GM18502 (cell line): ENCODE results near the gene ZNF383.
"Not testable (repeated sequence)": the region's sequence is repeated elsewhere in the genome, so short reads cannot be mapped to it uniquely, and the experiment has no call there.

Source experiments
- ATAC-seq: cut with Tn5 transposase; IDR thresholded peaks from one replicate; pipeline ENCODE4 v1.9.1; 2021; ENCODE audit warnings: mild to moderate bottlenecking; ENCODE audit not compliant: unreplicated experiment, poor library complexity

Gene ZNF383

GRCh38 chr19:37217775-37218591 lies at the start of gene ZNF383:
ZNF383 (plus strand) TSS chr19:37218214; CDS start chr19:37230454, 12,240 bp downstream.
- peak; percentile 92 for ATAC-seq

GRCh38 chr19:37172368-37173366 lies 45.3 kb upstream of the ZNF383 start, which contains the start of gene ZNF585A:
ZNF585A (minus strand) TSS chr19:37172695; CDS start chr19:37169910, 2,785 bp downstream.
- peak; percentile 97 for ATAC-seq

- not testable (repeated sequence) for ATAC-seq
These were observed 31.9 kb upstream of the ZNF383 start for GRCh38 chr19:37186071-37186470.

- not testable (repeated sequence) for ATAC-seq
These were observed 22.8 kb upstream of the ZNF383 start for GRCh38 chr19:37195248-37195647.

GRCh38 chr19:37197115-37197514 lies 20.9 kb upstream of the ZNF383 start:
- ATAC-seq = not testable (repeated sequence)

- ATAC-seq = no peak
These were observed 20.2 kb upstream of the ZNF383 start for GRCh38 chr19:37197768-37198167.

- peak; percentile 4 for ATAC-seq
These were observed 587 bp upstream of the ZNF383 start for GRCh38 chr19:37217480-37217774.

- ATAC-seq = no peak
These were observed 550 bp downstream of the ZNF383 start for GRCh38 chr19:37218592-37218935.

GRCh38 chr19:37220383-37220782 lies 2.4 kb downstream of the ZNF383 start:
- ATAC-seq = no peak

- no peak for ATAC-seq
These were observed 3.1 kb downstream of the ZNF383 start for GRCh38 chr19:37221136-37221535.

- no peak for ATAC-seq
These were observed 8.2 kb downstream of the ZNF383 start for GRCh38 chr19:37226248-37226647.

GRCh38 chr19:37227996-37228395 lies 10.0 kb downstream of the ZNF383 start:
- no peak for ATAC-seq

GRCh38 chr19:37243206-37243632 lies 25.2 kb downstream of the ZNF383 start:
- no peak for ATAC-seq

- ATAC-seq = no peak
These were observed 33.6 kb downstream of the ZNF383 start for GRCh38 chr19:37251308-37252229.

GRCh38 chr19:37263028-37263427 lies 45.0 kb downstream of the ZNF383 start:
- not testable (repeated sequence) for ATAC-seq

- not testable (repeated sequence) for ATAC-seq
These were observed 49.0 kb downstream of the ZNF383 start for GRCh38 chr19:37267005-37267404.

GRCh38 chr19:37267755-37268154 lies 49.7 kb downstream of the ZNF383 start:
- ATAC-seq = not testable (repeated sequence)

GRCh38 chr19:37280656-37281055 lies 62.6 kb downstream of the ZNF383 start:
- ATAC-seq = not testable (repeated sequence)

- ATAC-seq = not testable (repeated sequence)
These were observed 66.0 kb downstream of the ZNF383 start for GRCh38 chr19:37284020-37284419.

- ATAC-seq = not testable (repeated sequence)
These were observed 71.2 kb downstream of the ZNF383 start for GRCh38 chr19:37289229-37289628.
